Heart left ventricle (tissue), 13 donors: ENCODE data around the gene RAB1B.

Experiments
- CTCF ChIP-seq, 12 donors: fragments of 200-600 bp; sonication (generic) in 4 of 12; IDR thresholded peaks; one replicate each; pipeline versions ENCODE4 v1.5.0 to v1.8.0; 2018 to 2022; ENCODE audit warnings: antibody characterized with exemption in 12 of 12, mild to moderate bottlenecking in 5 of 12
- POLR2A ChIP-seq, 2 donors: fragments of 450-650 bp; IDR thresholded peaks; one replicate each; pipeline ENCODE4 v1.6.1; 2017; ENCODE audit warnings: antibody characterized with exemption in 2 of 2, mild to moderate bottlenecking in 2 of 2, moderate library complexity in 2 of 2
- donor health status: ischemic (EF 13 %, LVEDD 7.1; RV severe dilation, severe dysfunction).
- donor health status: DM: no; HTN: yes; CAD: no.
- donor health status: DM: no; HTN: no; CAD: no.
- donor health status: ischemic (EF 25% LVEDD 6.9; RV normal size, moderate dysfunction).
- donor health status: ischemic (EF 25% LVEDD 5.7; RV mildly dilated, moderate dysfunction).
- donor health status: ischemic (EF 35%, LVEDD 5.7; RV mildly dilated, moderate dysfunction).
- donor health status: nonischemic (EF 11% LVEDD 7.7; RV severe dilation, severe dysfunction).
- donor health status: DM: yes; HTN: yes; CAD: no.
- donor health status: PGD.
- donor health status: ischemic (EF 29% LVEDD 5.4; RV normal size, mild dysfunction).
- donor health status: nonischemic (EF 23%, LVEDD 6.1; RV moderate dilation, normal function).

GRCh38 chr11:66287889-66288670 is 19.6 kb downstream of the RAB1B start:
- TF ChIP-seq CTCF (IDR thresholded peaks at IDR 0.05) (no peak), POLR2A (IDR thresholded peaks at IDR 0.05) (no peak)
